ENCODE data around the gene FBXO4. TPM values are rescaled to one million over a fixed set of nuclear protein-coding genes. Genes with fewer than 3 reads are reported as not detected.

FBXO4 gene
- total RNA-seq, 4 donors from 2014 or later = 0.59 to 21.8 (median 15.5) TPM

DNA sequence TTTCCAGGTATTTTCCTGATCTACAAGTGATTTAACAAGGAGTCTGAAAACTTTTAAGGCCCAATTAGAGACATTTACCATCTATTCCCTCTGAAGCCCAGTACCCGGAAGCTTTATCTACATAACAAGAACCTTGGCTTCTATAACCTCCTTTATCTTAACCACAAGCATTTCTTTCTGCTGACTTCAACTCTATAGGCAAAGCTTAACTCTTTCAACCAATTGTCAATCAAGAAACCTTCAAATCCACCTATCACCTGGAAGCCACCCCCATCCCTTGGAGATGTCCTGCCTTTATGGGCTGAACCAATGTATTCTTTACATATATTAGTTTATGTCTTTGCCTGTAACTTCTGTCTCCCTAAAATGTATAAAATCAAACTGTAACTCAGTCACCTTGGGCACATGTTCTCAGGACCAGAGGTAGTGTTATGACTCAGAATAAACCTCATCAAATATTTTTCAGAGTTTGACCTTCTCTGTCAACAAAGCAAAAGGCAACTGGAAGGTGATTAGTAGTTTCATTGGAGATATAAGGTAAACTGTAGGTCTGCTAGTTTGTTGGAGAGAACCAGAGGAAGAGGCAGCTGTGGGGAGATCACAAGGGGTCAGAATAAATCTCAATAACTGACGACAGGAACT is 33.9 kb upstream of the FBXO4 start:
- Histone ChIP-seq H3K4me3 (no peak overlapping the region), H3K9me3 (no peaks in the 10 kb centered on the region), H3K27me3 (no peaks in the 10 kb centered on the region), H3K27ac (no peak overlapping the region), H3K4me1 (no peaks in the 10 kb centered on the region), H3K36me3 (no peaks in the 10 kb centered on the region)
- intact Hi-C loops (cut with DNase I; ENCODE audit: low total_unique reads) = no loop called here
- DNase-seq = no peak
- TF ChIP-seq POLR2A (IDR thresholded peaks at IDR 0.05) = no peak
- TF ChIP-seq, protein P1, sequence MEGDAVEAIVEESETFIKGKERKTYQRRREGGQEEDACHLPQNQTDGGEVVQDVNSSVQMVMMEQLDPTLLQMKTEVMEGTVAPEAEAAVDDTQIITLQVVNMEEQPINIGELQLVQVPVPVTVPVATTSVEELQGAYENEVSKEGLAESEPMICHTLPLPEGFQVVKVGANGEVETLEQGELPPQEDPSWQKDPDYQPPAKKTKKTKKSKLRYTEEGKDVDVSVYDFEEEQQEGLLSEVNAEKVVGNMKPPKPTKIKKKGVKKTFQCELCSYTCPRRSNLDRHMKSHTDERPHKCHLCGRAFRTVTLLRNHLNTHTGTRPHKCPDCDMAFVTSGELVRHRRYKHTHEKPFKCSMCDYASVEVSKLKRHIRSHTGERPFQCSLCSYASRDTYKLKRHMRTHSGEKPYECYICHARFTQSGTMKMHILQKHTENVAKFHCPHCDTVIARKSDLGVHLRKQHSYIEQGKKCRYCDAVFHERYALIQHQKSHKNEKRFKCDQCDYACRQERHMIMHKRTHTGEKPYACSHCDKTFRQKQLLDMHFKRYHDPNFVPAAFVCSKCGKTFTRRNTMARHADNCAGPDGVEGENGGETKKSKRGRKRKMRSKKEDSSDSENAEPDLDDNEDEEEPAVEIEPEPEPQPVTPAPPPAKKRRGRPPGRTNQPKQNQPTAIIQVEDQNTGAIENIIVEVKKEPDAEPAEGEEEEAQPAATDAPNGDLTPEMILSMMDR (IDR thresholded peaks at IDR 0.05) = no peak

DNA sequence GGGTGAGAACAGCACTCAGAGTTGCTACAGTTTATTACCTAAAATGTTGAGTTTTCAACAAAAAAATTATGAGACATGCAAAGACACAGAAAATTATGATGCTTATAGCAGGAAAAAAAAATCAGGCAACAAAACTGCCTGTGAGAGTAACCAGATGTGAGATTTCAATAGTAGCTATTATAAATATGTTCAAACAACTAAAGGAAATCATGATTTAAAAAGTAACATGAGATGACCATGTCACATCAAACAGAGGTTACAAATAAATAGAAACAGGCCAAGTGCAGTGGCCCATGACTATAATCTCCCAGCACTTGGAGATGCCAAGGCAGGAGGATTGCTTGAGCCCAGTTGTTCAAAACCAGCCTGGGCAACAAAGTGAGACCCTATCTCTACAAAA is 33.0 kb upstream of the FBXO4 start:
- Histone ChIP-seq H3K4me1 (no peaks in the 10 kb centered on the region), H3K9me3 (no peaks in the 10 kb centered on the region), H3K4me3 (no peak overlapping the region), H3K36me3 (no peaks in the 10 kb centered on the region), H3K27me3 (no peaks in the 10 kb centered on the region), H3K27ac (no peak overlapping the region)
- no peak for DNase-seq
- TF ChIP-seq, protein P1 (IDR thresholded peaks at IDR 0.05) = no peak
- TF ChIP-seq POLR2A (IDR thresholded peaks at IDR 0.05) = no peak
- intact Hi-C loops (cut with DNase I; ENCODE audit: low total_unique reads) = no loop called here

DNA sequence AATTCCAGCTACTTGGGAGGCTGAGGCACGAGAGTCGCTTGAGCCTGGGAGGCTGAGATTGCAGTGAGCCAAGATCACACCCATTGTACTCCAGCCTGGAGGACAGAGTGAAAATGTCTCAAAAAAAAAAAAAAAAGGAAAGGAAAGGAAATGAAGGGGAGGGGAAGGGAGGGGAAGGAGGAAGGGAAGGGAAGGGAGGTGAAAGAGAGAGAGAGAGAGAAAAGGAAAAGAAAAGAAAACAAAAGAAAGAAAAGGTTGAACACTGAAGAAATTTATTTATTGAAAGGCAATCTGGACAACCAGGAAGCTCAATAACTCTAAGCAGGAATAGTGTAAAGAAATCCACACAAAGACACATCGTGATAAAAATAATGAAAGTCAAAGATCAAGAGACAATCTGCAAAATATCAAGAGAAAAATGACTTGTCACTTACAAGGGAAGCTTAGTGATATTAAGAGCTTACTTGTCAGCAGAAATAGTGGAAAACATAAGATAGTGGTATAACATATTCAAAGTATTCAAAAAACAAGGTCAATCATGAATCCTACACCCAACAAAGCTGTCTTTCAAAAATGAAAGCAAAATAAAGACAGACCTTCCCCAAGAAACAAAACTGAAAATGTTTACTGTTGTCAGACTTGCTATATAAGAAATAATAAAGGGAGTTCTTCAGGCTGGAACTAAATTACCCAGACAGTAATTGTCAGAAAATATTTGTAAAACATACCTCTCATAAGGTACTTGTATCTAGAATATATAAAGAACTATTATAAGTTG is 31.8 kb upstream of the FBXO4 start:
- Histone ChIP-seq H3K4me1 (no peaks in the 10 kb centered on the region), H3K27me3 (no peaks in the 10 kb centered on the region), H3K4me3 (no peak overlapping the region), H3K27ac (no peak overlapping the region), H3K9me3 (no peaks in the 10 kb centered on the region), H3K36me3 (no peaks in the 10 kb centered on the region)
- no peak for DNase-seq
- no peak for TF ChIP-seq POLR2A (IDR thresholded peaks at IDR 0.05)
- TF ChIP-seq, protein P1 (IDR thresholded peaks at IDR 0.05) = no peak
- intact Hi-C loops (cut with DNase I; ENCODE audit: low total_unique reads) = no loop called here

DNA sequence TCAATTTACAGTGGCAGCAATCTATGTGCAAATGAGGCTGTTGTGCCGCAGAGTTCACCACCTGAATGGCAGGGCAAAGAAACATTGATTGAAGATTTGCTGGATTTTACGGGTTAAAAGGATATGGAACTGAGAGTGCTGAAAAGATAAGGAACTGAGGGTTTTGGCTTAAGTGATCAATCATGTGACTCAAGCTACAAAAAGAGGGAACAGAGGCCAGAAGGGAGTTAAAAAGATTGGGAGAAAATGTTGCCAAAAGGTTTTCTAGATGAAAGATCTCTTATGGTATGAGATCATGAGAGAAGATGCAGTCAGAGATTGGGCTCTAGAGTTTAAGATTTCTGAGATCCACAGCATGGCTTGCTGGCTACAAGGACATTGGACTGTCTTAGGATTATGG is 28.9 kb upstream of the FBXO4 start:
- no peak for DNase-seq
- Histone ChIP-seq H3K27ac (no peak overlapping the region), H3K36me3 (no peaks in the 10 kb centered on the region), H3K4me1 (no peaks in the 10 kb centered on the region), H3K9me3 (no peaks in the 10 kb centered on the region), H3K4me3 (no peak overlapping the region), H3K27me3 (no peaks in the 10 kb centered on the region)
- TF ChIP-seq, protein P1 (IDR thresholded peaks at IDR 0.05) = no peak
- no peak for TF ChIP-seq POLR2A (IDR thresholded peaks at IDR 0.05)
- intact Hi-C loops (cut with DNase I; ENCODE audit: low total_unique reads) = no loop called here

DNA sequence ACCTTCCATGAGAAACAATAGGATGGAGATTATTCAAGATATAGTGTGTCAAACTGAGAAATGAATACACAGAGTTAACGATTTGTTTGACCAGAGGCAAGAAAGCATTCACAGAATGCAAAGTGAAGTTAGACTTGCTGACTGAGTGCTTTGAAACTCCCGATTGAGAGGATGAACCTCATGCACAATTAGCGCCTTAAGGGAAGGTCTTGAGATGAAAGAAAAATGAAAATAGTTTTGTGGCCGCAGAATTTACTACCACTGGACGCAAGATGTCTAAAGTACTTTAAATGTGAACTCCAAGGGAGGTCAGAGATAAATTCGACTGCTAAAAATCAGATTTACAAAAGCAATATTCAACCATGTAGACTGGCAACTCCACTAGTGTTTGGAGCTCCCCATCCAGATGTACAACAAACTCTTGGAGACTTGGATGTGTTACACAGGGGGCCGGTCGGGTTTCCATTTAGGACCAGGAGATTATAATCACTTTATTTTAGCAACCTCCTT is 21.6 kb upstream of the FBXO4 start:
- TF ChIP-seq, protein P1 (IDR thresholded peaks at IDR 0.05) = no peak
- TF ChIP-seq POLR2A (IDR thresholded peaks at IDR 0.05) = no peak
- Histone ChIP-seq H3K4me3 (peak overlapping the region; percentile 52 to 76), H3K4me1 (peaks cover 6 to 9% of the 10 kb centered on the region in 2 donors), H3K9me3 (no peaks in the 10 kb centered on the region), H3K27ac (peak overlapping the region; percentile 85 to 90), H3K36me3 (no peaks in the 10 kb centered on the region), H3K27me3 (no peaks in the 10 kb centered on the region)
- intact Hi-C loops (cut with DNase I; ENCODE audit: low total_unique reads) = no loop called here
- DNase-seq = no peak

All from uterus (tissue), 4 donors.